ENCODE measurements around the gene BTBD19.
"Not testable (repeated sequence)": the region's sequence is repeated elsewhere in the genome, so short reads cannot be mapped to it uniquely, and the experiment has no call there.

Gene BTBD19

DNA sequence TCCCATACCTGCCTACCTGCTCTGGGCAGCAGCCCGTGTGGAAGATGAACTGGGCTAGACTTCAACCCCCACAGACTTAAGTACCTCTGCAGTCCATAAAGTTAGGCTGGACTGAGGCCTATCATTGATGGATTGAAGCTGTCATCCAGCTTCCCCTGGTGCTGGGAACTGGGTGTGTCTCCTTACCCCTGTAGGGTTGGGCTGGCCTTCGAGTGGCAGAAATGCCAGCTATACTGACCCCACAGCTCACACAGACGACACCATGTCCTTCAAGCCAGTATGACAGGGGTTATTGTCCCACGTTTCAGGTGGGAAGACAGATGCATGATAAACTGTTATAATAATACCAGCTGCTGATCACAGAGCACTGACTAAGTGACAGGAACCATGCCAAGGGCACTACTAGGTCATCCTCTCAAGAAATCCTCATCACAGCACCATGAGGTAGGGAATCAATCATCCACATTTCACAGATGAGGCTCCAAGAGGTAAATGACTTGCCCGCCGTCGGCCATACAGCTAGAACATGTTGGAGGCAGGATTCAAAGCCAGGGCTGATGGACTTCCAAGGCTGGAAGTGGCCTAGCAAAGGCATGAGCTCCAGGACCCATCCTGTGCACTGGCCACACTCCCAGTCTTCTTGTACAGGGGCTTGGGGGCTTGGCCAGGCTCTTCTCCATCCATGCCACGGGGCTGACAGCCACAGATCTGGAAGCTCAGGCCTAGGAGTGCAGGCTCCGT, 20.0 kb upstream of the BTBD19 start, which contains the start of gene BEST4:
Gene BEST4, minus strand, starts transcription at position 51 of the 741 bp plus-strand sequence. CDS start 465 bp downstream, outside the sequence.
- no peak for DNase-seq (ENCODE audit: low read depth in 2 of 2)

DNA sequence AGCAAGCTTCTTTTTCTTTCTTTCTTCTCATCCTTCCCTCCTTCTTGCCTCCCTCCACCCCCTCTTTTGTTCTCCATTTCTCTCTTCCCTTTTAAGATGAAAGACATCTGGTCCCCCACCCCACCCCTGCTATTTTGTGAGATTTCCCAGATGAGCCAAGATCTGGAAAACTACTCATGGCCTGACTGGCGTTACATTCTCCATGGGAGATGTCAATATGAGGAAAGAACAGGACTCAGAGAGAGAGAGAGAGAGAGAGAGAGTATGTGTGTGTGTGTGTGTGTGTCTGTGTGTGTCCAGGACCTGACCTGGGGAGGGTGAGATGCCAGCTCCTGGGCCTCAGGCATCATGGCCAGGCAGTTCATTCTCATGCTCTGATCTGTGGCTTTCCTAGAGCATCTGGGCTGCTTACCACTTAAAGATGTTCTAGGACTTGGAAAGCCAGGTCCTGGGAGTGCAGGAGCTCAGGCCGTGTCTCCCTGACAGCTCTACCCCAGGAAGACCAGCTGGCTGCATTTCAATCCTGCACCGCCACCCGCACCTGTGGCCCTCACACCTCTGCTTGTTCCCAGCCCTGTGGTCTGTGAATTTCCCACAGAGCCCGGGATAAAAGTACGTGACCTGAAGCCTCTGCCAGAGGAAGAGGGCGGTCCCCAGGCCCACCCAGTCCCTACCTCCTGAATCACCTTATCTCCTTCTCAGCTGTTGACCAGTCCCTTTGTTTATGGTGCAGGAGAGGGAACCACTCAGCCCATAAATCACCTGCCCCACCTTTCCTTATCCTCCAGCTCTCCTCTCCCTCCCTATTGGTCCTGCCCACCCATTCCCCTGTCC, 17.1 kb upstream of the BTBD19 start:
- no peak for DNase-seq (ENCODE audit: low read depth in 2 of 2)

DNA sequence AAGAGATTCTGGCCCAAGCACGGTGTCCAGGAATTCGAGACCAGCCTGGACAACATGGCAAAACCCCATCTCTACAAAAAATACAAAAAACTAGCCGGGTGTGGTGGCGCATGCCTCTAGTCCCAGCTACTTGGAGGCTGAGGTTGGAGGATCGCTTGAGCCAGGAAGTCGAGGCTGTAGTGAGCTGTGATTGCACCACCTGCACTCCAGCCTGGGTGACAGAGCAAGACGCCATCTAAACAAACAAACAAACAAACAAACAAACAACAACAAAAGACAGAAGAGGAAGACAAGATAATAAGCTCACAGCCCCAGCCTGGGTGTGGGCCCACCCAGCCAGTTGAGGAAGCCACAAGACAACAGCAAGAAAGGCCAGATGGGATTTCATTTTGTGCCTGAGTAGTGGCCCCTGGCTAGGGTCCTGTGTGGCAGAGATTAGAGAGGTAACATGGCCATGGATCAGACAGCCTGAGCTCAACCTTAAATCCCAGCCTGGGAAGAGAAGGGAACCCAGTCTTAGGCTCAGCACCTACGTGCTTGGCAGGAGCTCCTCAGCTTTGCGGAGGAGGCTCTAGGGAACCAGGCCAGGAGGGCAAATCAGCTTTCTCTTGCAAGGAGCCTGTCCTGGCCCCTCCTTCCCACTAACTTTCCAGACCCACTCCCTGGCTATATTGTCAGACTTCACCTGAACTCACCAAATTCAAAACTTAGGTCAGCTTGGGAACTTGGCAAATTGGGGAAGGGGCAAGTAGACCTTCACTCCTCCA, 15.4 kb upstream of the BTBD19 start:
- DNase-seq (ENCODE audit: low read depth in 2 of 2) = no peak

DNA sequence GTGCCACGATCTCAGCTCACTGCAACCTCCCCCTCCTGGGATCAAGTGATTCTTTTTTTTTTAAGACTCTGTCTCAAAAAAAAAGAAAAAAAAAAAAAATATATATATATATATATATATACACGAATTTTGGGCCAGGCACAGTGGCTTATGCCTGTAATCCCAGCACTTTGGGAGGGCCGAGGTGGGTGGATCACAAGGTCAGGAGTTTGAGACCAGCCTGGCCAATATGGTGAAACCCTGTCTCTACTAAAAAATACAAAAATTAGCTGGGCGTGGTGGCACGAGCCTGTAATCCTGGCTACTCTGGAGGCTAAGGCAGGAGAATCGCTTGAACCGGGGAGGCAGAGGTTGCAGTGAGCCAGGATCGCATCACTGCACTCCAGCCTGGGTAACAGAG, 10.4 kb upstream of the BTBD19 start:
- not testable (repeated sequence) for DNase-seq (ENCODE audit: low read depth in 2 of 2)

DNA sequence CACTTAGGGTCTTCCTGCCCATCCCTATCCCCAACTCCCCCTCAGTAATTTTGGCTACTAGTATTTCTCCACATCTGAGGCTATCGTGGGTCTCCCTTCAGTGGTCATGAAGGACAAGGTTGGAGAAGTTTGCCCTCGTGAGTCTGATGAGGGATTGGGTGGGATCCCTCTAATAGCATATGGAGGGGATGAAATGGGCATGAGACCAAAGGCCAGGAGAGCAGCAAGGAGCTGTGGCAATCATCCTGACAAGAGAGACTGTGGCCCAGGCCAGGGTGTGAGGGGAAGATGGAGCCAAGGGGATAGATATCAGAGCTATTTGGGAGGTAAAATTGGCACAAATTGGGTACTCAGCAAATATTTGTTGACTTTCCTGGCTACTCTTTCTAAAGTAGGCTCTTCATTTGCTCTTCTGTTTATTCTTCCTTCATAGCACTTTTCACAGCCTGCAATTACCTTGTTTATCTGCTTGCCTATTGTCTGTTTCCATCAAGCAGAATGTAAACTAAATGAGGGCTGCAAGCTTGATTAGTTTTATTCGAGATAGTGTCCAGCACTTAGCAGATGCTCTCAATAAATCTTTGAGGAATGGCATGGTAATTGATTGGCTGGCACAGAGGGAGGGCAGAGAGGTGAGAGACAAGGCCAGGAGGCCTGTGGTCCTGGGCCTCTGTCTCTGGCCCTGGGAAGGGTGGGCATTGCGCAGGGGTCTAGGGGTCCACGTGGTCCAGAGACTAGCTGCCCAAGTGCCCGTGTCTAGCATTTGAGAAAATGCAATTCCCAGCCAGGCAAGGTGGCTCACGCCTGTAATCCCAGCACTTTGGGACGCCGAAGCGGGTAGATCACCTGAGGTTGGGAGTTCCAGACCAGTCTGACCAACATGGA, 9.6 kb upstream of the BTBD19 start:
- DNase-seq (ENCODE audit: low read depth in 2 of 2) = no peak

DNA sequence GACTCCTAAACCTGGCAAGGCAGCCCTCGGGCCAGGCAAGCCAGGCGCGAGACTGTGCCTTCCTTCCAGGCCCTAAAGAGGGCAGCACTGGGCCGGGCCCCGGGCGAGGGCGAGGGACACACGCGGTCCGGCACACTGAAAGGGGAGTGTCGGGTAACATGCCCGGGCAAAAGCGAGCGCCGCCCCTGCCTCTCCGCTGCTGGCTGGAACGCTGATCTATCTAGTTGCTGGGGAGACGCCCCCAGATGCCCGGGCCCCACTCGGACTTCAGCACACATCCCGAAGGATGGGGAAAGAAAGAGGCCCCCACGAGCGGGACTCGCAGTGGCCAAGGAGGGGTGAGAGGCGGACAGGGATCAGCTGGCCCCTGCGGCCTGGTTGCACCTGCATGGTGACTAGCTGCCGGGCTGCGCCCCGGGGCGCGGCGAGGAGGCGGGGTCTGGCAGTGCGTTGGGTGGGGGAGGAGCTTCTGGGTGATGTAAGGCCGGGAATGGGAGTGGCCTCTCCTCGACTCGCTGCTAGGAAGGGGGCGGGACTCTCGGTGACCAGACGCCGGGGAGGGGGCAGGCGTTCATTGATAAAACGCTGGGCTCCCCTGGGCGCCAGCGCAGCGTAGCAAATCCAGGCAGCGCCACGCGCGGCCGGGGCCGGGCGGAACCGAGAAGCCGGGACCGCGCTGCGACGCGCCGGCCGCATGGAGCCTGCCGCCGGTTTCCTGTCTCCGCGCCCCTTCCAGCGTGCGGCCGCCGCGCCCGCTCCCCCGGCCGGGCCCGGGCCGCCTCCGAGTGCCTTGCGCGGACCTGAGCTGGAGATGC, 8.3 kb upstream of the BTBD19 start, which contains the start of gene PLK3:
Gene PLK3, plus strand, starts transcription at position 608 of the 815 bp plus-strand sequence. Its CDS starts 87 bp downstream, at position 695.
- peak; percentile 95 to 98 for DNase-seq (ENCODE audit: low read depth in 2 of 2)

DNA sequence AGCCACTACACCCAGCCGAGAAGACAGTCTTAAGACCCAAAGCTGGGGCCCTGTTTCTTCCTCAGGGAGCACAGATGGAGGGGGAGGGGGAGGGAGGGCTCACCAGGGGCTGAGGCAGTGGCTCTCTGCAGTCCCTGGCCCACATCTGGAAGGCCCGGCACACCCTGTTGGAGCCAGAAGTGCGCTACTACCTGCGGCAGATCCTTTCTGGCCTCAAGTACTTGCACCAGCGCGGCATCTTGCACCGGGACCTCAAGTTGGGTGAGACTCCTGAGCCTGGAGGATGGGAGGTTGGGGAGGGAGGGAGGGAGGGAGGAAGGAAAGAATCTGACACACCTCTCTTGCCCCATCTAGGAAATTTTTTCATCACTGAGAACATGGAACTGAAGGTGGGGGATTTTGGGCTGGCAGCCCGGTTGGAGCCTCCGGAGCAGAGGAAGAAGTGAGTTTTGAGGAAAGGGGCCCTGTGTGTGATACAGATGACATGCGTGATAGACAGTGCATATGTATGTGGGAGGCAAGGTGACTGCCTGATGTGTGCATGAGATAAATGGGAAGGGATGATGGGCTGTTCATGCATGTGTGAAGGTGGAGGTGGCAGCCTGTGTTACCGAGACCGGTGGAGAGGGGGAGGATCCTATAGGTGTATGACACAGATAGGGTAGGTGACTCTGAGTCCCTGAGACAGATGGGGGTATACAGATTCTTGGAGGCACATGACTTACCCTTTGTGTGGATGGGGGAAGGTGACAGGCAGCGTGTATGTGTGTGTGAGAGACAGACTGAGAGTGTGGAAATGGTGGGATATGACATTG, 6.6 kb upstream of the BTBD19 start:
- no peak for DNase-seq (ENCODE audit: low read depth in 2 of 2)

DNA sequence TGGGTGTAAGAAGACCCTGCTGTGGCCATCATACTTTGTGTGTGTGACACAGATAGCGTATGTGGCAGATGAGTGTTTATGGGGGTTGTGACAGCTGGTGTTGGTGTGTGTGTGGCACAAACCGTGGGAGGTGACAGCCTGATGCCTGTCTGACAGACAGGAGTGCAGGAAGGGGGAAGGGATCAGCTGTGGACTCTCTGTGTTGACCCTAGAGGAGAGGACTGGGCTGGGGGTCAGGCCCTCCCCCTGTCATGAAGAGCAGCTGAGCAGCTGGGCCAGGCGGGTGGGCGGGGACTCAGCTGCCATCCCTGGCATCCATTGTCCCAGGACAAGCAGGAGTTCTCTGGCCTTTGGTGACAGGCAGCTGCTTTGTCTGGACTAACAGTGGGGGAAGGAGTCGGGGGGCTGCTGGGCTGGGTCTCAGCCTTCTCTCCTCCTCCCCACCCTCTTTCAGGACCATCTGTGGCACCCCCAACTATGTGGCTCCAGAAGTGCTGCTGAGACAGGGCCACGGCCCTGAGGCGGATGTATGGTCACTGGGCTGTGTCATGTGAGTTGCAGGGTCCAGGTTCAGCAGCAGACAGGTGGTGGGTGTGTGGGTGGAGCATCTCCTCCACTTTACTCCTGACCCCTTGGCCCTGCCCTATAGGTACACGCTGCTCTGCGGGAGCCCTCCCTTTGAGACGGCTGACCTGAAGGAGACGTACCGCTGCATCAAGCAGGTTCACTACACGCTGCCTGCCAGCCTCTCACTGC, 5.8 kb upstream of the BTBD19 start:
- DNase-seq (ENCODE audit: low read depth in 2 of 2) = no peak

DNA sequence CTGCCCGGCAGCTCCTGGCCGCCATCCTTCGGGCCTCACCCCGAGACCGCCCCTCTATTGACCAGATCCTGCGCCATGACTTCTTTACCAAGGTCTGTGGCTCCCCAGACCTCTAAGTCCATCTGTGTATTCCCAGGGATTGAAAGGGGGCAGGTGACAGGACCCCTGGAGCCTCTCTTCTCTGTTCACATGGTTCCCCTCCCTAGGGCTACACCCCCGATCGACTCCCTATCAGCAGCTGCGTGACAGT, 5.3 kb upstream of the BTBD19 start:
- no peak for DNase-seq (ENCODE audit: low read depth in 2 of 2)

DNA sequence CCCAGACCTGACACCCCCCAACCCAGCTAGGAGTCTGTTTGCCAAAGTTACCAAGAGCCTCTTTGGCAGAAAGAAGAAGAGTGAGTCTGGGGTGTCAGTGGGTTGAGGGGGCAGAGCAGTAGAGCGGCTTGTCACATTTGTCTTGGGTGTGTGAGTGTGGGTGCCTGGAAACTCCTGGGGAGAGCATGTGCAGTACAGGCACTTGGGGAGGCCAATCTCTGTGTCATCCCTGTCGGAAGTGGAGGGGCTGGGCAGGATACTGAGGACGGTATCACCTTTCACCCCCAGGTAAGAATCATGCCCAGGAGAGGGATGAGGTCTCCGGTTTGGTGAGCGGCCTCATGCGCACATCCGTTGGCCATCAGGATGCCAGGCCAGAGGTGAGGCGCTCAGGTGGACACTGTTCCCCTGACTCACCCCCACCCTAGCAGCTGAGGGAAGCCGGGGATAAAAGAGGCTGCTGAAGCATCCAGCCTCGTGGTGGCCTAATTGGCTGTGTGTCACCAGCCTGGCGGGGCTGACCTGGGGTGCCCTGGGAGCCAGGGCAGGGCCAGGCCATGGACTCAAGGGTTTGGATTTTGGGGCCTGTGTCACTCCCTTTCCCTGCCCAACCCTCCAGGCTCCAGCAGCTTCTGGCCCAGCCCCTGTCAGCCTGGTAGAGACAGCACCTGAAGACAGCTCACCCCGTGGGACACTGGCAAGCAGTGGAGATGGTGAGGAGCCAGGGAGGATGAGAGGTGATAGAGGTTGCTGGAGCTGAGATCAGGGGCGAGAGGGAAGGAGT, 4.8 kb upstream of the BTBD19 start:
- DNase-seq (ENCODE audit: low read depth in 2 of 2) = no peak

DNA sequence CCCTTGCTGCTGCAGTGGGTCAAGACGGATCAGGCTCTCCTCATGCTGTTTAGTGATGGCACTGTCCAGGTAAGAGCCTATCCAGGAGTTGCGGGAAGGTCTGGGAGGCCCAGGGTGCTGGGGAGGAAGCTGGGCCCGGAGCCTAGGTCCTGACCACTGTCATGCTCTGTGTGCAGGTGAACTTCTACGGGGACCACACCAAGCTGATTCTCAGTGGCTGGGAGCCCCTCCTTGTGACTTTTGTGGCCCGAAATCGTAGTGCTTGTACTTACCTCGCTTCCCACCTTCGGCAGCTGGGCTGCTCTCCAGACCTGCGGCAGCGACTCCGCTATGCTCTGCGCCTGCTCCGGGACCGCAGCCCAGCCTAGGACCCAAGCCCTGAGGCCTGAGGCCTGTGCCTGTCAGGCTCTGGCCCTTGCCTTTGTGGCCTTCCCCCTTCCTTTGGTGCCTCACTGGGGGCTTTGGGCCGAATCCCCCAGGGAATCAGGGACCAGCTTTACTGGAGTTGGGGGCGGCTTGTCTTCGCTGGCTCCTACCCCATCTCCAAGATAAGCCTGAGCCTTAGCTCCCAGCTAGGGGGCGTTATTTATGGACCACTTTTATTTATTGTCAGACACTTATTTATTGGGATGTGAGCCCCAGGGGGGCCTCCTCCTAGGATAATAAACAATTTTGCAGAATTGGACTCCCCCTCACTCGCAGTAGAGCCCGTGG, 2.9 kb upstream of the BTBD19 start:
- DNase-seq (ENCODE audit: low read depth in 2 of 2) = no peak

DNA sequence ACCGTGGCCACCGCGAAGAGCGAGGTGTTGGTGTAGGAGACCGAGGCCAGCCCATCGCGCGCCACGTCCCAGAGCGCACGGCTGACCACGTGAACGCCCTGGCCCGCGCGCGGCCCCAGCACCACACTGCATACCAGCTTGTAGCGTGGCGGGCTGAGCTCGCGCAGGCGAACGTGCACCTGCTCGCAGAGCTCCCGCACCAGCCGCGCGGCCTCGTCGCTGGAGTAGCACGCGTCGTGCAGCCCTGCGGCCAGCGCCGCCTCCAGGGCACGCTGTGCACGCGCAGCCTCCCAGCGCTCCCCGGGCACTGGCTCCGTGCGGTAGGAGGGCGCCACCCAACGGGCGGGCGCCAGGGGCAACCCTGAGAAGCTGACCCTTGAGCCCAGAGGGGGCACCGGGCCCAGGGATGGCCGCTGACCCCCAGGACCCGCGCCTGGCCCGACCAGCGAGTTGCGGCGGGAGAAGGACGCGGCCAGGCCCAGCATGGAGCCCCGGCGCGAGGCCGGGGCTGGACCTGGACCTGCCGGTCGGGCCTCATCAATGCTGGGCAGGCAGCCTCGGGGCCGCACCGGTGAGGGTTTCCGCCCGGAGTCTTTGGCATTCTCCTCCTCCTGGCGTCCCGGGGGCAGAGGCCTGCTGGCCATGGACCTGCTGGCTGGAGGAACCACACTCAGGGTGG, 2.2 kb upstream of the BTBD19 start:
- no peak for DNase-seq (ENCODE audit: low read depth in 2 of 2)

DNA sequence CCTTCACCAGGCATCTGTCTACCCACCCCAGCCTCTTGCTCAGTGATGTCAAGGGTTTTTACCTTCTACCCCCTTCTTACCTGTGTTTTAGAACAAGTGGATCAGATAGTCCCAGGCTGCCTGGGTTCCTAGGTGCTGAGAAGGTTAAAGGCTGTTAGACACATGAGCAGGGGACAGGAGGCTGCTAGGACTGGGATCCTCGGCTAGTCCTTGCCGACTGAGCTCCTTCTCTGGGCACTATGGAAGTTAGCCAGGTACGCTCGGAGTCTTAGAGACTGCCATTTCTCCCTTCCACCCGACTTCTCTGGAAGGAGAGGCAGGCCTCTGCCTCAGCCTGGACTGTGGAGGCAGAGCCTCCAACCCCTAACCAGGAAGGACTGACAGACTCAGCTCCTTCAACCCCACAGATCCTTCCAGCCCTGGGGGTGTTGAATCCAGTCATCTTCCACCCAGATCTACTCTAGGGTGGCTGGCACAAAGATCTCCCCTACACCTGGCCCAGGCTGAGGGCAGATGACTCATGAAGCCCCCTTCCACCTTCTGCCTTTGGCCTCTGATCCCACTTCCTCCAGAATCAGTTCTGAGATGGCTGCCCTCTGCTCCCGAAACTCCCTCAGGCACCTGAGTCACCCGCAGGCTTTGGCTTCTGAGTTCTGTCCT, 1.5 kb upstream of the BTBD19 start, which contains the start of gene DYNLT4:
Gene DYNLT4, minus strand, starts transcription at position 648 of the 660 bp plus-strand sequence. CDS start 683 bp downstream, outside the sequence.
- no peak for DNase-seq (ENCODE audit: low read depth in 2 of 2)

DNA sequence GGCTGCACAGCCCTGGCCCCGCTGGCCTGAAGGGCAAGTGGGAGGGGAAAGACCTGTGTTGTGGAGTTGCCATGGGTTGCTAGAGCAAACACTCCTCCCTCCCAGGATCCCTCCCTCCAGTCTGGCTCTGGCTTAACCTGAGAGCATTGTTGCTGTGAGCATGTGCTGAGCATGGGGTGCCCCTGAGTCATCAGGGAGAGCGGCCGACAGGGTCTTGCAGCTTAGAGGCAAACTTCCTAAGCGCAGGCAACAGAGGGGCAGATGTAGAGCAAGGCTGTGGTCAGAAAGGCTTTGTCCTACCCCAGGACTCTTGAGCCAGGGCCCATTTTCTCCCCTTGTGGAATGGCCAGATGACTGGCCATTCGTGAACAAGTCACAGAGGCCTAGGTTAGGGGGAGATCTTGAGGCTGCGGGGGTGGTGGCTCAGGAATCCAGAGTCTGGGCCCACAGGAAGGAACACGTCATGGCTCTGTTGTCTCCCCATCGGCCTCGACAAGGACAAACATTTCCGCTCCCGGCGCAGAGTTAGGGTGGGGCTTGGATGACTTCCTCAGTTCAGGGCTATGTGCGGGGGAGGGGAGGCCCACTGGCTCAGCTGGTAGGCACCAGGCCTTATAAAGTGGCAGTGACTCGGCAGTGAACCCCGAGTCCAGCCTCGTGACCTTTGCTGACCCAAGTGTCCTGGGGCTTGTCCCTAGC, 810 bp upstream of the BTBD19 start:
- DNase-seq (ENCODE audit: low read depth in 2 of 2) = peak in 1 of 2 donors; percentile 87

Data from stimulated activated CD4-positive, alpha-beta T cell treated with anti-CD3 and anti-CD28 coated beads, Interleukin-1b, Interleukin-23, amount 100 ng/mL, for 1 hour (primary cell).